ENCODE results near the gene F13A1. TPM values are rescaled to one million over a fixed set of nuclear protein-coding genes. Genes with fewer than 3 reads are reported as not detected.

Gene F13A1
- total and polyA plus RNA-seq, 2 donors (not counting 3 experiments of a cell fraction or from before 2014, with no cell fraction given), result not detected

GRCh38 chr6:6312901-6313441, 7.5 kb downstream of the F13A1 start:
- Histone ChIP-seq H3K4me3 (replicated peaks in 1 of 3; ENCODE audit: insufficient read depth in 1 of 3, low read depth in 1 of 3, low read length in 3 of 3) (no peak overlapping the region), H3K4me1 (ENCODE audit: control insufficient read depth, extremely low read depth, insufficient read depth, low read length) (peaks cover 4% of the 10 kb centered on the region), H3K79me2 (ENCODE audit: control insufficient read depth, insufficient read depth, low read length) (no peaks in the 10 kb centered on the region), H3K36me3 (ENCODE audit: control insufficient read depth in 2 of 2, extremely low read depth in 1 of 2, insufficient read depth in 2 of 2, low read length in 2 of 2) (no peaks in the 10 kb centered on the region), H3K9me1 (replicated peaks; ENCODE audit: control insufficient read depth, extremely low read depth, insufficient read depth, low read length) (no peaks in the 10 kb centered on the region), H3K27ac (ENCODE audit: insufficient read depth, low read depth, low read length) (peak overlapping the region; percentile 20), H3K4me2 (ENCODE audit: insufficient read depth, low read length) (peak overlapping the region; percentile 42), H4K20me1 (replicated peaks; ENCODE audit: control insufficient read depth, extremely low read depth, insufficient read depth, low read length) (no peaks in the 10 kb centered on the region), H3K9me3 (replicated peaks; ENCODE audit: control insufficient read depth, insufficient read depth, low read length) (no peaks in the 10 kb centered on the region), H2AFZ (ENCODE audit: low read depth, low read length) (peak overlapping the region; percentile 87), H3K9ac (replicated peaks; ENCODE audit: extremely low read depth, insufficient read depth, low read length) (no peak overlapping the region), H3K27me3 (ENCODE audit: control insufficient read depth in 2 of 2, insufficient read depth in 2 of 2, low read length in 2 of 2) (no peaks in the 10 kb centered on the region)
- DNase-seq (ENCODE audit: low read depth, low spot score) (peak; percentile 52), FAIRE-seq (peak; percentile 83)
- CTCF ChIA-PET, result interaction anchor here (1.0 to 2.3 kb wide), 3 partner anchors 25 to 255 kb away, joined by 3 to 9 read pairs (median 7); no protein-coding TSS in a partner anchor
- POLR2A ChIA-PET, result no interaction called here
- no TSS peak for BruUV-seq (replicated peaks)
- dilution Hi-C loops (cut with MboI; ENCODE audit: extremely low pct_ligation_motif_present, low sequenced_read_pairs), result no loop called here
- TF ChIP-seq, protein P1, sequence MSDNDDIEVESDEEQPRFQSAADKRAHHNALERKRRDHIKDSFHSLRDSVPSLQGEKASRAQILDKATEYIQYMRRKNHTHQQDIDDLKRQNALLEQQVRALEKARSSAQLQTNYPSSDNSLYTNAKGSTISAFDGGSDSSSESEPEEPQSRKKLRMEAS (IDR thresholded peaks at IDR 0.05; ENCODE audit: insufficient read depth, insufficient read length), result no peak
- TF ChIP-seq MYC (IDR thresholded peaks at IDR 0.05; ENCODE audit: low read depth, low read length) (no peak), GATA2 (IDR thresholded peaks at IDR 0.05; ENCODE audit: insufficient read depth, insufficient read length, low read depth, low read length) (peak; percentile 44), POLR2A (IDR thresholded peaks at IDR 0.05; ENCODE audit: low read depth, low read length) (no peak), JUN (IDR thresholded peaks at IDR 0.05; ENCODE audit: borderline replicate concordance, insufficient read depth, insufficient read length, low read depth) (no peak), FOS (IDR thresholded peaks at IDR 0.05; ENCODE audit: borderline replicate concordance, insufficient read depth, low read length) (no peak), EZH2 (IDR thresholded peaks at IDR 0.05; ENCODE audit: borderline replicate concordance, low read depth, low read length, severe bottlenecking) (no peak), POLR2AphosphoS5 (IDR thresholded peaks at IDR 0.05; ENCODE audit: insufficient read depth, low read depth, low read length) (peak; percentile 52)
- TF ChIP-seq, protein P2, sequence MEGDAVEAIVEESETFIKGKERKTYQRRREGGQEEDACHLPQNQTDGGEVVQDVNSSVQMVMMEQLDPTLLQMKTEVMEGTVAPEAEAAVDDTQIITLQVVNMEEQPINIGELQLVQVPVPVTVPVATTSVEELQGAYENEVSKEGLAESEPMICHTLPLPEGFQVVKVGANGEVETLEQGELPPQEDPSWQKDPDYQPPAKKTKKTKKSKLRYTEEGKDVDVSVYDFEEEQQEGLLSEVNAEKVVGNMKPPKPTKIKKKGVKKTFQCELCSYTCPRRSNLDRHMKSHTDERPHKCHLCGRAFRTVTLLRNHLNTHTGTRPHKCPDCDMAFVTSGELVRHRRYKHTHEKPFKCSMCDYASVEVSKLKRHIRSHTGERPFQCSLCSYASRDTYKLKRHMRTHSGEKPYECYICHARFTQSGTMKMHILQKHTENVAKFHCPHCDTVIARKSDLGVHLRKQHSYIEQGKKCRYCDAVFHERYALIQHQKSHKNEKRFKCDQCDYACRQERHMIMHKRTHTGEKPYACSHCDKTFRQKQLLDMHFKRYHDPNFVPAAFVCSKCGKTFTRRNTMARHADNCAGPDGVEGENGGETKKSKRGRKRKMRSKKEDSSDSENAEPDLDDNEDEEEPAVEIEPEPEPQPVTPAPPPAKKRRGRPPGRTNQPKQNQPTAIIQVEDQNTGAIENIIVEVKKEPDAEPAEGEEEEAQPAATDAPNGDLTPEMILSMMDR (IDR thresholded peaks at IDR 0.05; ENCODE audit: extremely low read depth in 1 of 2, insufficient read depth in 1 of 2, low read depth in 1 of 2, low read length in 2 of 2), result no peak
- intact Hi-C loops (cut with micrococcal nuclease), result no loop called here
